HG03045 (cell line): ENCODE results near the gene ADCY1.
A peak's percentile ranks its signal among the peaks of the same experiment; 100 is the strongest.

Experiments used
- ATAC-seq: cut with Tn5 transposase; IDR thresholded peaks from one replicate; pipeline ENCODE4 v1.9.1; 2021; ENCODE audit warnings: mild to moderate bottlenecking, moderate library complexity; ENCODE audit not compliant: unreplicated experiment

ADCY1 gene

DNA sequence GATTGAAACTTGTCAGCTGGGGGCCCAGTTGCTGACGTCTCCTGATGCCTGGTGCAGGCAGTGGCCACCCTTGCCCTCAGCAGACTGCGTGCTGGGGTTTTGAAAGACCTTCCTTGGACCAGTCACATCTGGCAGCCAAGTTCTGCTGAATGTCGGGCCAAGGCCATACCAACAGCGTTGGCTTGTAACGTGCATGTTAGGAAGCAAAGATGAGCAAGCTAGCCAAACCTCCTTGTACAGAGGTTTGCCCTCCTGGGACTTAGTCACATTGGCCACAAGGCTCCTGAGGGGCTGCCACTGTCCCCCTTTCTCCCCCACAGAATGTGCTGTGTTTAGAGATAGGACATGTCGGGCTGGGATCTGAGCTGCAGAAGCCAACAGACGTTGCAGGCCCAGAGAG, 49.0 kb downstream of the ADCY1 start:
- no peak for ATAC-seq

DNA sequence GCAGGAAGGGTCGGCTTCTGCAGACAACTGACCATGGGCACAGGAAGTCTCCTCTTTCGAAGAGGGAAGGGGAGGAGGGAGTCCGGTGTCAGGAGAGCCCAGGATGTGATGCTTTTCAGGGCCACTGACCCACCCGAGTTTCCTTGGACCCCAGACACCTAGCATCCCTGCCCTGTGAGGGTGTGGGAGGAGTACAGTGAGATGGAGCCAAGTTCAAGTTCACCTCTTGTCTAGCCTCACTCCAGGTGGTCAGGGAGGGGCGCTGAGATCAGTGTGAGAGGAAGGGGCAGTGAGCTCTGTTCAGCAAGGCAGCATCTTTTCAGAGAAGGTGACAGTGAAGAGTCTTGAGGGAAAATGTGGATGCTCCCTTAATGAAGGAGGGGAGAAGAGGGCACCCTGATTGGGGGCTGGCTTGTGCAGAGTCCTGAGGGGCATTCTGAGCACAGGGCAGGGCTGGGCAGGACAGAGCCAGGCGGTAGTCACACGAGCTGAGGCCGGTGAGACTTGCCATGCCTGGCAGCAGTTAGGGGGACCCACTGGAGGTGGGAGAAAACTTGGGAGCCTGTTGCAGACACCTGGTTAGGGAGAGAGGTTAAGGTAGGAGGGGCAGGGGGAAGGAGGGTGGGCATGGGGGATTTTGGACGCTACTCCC, 49.7 kb downstream of the ADCY1 start:
- ATAC-seq = no peak

DNA sequence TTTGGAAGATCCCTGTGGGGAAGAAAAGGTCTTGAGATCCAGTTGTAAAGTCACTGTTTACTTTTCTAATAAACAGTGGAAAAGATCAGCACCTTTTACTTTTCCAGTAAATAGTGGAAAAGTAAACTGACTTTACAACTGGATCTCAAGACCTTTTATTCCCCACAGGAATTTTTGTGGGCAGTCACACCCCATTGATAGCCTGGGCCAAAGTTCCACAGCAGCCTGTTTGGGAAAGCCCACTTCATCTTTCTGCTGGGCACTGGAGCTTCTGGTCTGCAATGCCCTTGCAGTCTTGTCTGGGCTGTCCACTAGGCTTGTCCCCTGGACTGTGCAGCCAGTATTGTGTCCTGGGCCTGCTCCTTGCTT, 50.2 kb downstream of the ADCY1 start:
- no peak for ATAC-seq

DNA sequence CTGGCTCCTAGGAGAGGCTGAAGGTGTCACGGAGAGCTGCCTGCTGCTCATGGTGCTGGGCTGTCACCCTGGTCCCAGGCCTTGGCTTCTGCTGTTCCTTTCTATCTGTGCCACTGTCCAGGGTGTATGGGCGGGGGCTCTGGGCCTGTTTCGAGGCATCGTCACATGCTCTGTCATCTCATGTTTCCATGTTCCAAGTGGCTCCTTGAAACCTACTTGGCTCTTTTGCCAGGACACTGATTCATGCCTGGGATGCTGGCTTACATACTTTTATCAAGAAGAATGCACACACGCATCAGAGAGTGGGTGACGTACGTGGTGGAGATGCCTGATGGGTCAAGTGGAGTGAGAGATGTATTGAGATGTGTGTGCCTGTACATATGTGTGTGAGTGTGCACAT, 50.9 kb downstream of the ADCY1 start:
- ATAC-seq = no peak

DNA sequence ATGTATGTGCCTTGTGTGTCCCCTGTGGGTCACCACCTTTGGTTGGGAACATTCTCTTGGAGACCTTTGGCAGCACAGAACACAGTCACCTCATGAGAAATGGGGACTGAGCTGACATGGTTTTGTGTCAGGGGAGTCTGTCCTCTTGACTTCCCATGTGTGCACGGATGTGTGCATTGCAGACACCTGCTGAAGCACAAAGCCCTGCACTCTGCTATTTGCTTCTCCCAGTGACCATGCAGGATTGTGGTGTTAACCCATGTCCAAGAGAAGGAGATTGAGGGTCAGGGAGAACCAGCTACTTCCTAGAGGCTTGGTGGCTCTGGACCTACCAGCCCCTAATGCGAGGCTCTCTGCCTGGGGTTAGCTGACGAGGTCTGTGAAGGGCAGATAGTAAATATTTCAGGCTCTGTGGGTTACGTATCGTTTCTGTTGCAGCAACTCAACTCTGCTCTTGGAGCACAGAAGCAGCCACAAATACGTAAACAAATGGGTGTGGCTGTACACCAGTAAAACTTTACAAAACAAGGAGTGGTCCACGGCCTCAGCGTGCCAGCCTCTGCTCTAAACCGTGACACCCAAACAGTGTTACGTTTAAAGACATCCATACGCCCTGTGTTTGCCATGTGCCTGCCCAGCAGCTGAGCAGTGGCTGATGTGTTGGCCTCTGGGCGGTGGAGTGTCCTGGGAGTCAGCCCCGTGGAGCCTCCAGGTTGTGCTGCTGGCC, 51.7 kb downstream of the ADCY1 start:
- ATAC-seq = no peak

DNA sequence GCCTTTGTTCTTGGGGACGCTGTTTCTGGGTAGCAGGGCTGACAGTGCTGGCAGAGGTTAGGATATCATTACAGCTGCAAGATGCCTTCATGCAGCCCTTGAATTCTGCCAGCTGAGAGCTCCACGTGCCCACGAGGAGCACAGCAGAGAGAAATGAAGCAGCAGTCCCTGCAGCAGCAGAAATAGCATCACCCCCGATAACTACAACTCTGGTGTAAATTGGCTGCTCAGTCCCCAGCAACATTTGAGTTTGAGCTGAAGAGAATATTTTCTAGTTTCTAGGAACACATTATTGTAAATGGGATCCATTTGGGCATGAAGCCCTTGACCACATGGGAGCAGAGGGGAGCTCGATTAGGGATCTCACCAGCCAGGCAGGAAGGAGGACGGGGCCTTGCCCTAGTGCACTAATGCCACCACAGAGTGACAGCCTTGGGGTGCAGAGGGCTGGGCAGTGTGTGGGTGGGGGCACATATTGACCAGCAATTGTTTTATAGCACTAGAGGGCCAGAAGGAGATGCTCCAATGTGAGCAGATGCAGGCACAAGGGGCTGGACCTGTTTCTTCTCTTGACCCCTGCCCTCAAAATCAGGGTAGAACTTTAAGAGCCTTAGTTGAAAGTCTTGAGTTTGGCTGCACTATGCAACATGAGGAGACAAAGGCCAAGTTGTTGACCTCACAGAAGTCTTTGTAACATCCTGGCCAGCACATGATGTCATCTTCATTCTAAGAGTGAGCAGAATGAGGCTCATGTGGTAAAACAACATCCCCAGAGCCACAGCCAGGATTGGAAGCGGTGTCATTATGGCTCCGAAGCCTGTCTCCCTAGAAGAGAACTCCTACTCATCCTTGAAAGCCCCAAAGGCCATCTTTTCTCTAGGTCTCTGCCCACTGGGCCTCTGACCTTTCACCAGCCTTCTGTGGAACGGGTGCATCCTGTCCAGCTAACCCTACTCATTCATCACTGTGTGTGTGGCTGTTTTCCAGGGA, 52.6 kb downstream of the ADCY1 start:
- no peak for ATAC-seq

DNA sequence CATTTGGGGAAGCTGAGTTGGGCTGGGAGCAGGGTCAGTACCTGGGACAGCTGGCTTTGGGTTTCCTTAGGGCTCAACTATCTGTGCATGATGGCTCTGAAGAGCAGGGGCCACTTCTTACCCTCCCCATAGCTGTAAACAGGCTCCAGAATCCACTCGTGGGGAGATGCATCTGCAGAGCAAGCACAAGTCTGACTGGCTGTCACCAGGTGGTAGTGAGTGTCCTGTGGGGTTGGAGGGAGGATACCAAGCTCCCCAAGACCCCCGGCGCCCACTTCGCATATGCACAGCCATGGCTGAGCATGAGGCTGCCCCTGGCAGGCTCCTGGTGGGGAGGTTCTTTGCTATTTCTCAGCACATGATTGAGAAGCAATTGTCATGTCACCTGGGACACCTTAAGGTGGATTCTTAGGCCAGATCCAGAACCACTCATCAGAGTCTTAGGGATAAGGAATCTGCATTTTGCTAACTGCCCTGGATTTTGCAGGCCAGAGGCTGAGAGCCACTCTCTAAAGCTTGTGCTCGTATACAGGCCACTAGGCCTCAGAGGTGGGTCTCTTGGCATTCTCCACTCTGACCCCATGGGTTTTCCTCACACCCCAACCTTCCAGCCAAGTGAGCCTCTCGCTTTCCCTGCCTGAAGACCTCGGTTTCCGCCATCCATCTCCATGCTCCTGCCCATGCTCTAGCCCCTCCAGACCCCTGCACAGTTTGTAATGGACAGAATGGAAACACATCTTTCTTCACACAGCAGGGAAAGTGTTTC, 53.7 kb downstream of the ADCY1 start:
- ATAC-seq = no peak

DNA sequence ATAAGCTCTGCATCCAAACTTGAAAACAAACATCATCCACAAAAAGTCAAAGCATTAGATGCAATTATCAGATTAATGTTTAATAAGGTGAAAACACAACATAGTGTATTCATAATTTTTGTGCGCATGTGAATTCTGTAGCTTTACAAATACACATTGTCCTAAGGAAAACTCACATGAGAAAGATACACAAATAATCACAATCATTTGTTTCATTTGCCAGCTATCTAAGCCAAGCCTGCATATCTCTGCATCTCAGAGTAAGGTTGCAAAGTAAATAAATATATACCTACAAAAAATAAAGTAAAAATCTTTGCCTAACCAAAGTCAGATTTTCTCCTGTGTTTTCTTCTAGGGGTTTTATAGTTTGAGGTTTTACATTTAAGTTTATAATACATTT, 57.4 kb downstream of the ADCY1 start:
- ATAC-seq = no peak

DNA sequence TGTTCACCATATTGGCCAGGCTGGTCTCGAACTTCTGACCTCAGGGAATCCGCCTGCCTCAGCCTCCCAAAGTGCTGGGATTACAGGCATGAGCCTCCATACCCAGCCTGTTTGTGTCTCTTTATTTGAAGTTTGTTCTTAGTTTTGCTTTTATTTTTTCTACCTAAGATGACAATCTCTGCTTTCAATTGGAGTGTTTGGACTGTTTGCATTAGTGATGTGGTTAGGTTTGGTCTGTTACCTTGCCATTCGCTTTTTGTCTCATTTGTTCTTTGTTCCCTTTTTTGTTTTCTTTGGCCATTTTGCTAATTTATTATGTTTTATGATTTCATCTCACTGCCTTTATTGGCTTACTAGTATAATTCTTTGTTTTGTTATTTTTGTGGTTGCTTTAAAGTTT, 62.6 kb downstream of the ADCY1 start:
- no peak for ATAC-seq

DNA sequence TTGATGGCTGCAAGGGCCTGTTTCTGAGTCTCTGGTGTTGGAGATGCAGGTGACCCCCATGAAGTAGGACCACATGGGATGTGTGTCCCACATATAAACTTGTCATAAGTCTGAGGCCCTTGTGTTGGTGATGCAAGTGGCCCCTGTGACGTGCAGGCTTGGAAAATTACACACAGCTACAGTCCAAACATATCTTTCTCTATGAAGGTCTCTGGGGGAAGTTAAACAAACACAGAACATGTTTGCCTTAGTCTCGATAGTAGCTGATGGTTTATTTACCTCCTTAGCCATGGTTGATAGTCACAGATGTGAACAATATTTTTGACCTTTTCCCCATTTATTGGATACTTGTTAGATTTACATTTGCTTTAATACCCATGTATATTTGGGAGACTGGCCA, 64.7 kb downstream of the ADCY1 start:
- ATAC-seq = no peak

DNA sequence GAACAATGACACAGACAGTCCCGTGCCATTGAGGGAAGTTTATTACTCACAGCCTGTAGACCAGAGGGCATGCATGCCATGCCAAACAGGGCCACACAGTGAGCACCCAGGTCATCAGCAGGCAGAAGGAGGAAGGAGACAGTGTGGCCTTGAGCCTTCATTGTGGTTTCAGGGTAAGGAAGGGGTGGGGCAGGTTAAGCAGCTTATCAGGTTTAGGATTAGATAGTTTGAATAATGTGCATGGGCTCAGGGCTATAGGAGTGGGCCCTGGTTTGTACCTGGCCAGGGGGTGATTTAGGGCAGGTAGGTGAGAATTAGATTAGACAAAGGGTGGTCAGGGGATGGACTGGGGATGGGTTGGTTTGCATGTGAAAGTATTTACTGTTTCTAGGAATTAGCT, 67.9 kb downstream of the ADCY1 start:
- no peak for ATAC-seq

DNA sequence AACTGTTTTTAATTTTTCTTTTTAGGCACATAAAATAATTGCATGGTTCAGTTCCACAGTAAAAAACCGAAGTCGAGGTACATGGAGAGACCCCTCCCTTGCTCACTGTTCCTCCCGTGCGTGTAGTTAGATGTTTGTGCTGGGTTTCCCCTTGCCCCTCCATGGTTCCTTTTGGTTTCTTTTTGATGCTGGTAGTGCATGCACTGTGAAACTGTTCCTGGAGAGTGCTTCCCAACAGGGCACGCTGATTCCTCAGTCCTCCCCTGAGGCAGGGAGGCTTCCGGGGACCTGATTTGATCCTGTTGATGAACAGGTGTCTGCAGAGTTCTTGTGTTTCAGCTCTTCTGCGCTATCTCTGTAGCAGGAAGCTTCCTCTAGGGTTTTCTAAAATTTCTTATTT, 69.5 kb downstream of the ADCY1 start:
- ATAC-seq = peak; percentile 62

DNA sequence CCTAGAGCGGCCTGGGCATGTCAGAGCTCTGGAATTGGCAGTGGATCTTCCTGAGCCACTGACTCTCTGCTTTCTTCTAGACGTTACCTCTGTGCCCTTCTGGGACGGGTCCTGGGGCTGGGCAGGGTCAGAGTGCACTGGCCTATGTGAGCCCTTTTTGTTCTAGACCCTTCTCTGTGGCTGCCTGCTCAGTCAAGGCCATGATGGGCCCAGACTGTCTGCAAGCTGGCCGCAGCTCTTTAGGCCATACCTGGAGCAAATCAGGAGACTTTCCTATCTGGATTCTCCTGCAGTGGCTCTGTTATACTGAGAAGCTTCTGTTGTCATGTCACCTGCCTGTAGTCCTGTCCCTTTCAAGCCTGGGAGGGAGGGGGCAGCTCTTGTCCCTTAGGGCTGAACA, 70.1 kb downstream of the ADCY1 start:
- ATAC-seq = no peak

DNA sequence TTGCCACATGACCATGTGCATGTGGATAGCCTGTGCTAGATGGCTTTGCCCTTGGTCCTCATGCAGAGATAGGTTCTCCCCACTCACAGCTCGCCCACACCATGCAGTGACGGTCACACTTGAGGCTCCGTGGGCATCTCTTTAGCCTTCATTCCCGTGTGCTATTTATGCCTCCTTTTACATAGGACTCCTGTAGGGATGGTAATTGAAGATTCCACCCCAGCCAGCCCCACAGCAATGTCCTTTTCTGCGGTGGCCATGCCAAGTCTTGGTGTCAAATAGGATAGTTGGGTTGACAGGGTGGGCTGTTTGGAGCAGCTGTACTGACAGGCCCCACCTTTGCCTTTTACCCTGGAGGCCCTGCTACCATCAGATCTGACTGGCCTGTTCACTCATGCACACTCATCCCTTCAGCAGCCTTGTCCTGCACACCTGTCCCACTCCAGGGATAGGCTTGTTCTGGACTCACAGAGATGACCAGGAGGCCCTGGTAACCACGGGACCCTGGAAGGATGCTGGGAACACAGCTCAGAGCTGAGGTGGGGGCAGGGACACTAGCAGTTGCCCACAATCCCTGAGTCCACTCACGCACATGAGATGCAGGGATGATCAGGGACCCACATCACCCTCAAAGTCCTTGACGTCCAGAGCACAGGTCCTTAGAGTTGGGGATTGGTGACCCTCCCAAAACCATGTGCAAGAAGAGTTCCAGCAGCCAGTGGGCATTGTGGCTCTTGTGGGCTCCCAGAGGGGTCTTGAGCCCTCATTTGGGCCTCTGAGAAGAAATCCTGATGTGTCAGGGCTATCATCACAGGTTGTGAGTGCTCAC, 71.2 kb downstream of the ADCY1 start:
- no peak for ATAC-seq

DNA sequence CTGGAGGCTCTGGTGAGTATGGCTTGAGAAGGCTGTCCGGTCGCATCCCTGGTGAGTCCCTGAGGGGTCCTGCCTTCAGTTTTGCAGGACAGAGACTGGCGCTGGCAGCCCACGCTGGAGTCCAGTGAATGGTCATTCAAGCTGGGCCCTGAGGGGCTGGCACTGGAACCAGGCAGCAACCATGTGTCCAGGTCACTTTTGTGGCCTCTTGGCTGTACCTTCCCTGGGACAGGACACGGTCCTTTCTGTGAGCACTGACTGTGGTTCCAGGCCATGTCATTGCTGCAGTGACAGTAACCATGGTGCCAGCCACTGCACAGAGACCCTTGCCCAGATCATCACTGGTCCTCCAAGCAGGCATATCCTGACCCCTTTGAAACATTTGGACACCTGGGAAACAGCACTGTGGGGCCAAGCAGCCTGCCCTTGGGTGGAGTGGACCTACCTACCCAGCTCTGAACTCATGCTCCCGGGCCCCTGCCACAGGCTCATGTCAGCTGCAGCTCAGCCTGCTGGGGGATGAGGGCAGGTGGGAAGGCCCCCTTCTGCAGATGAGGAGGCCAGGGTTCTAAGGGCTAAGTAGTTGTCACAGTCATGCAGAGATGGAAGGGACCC, 72.1 kb downstream of the ADCY1 start:
- no peak for ATAC-seq

DNA sequence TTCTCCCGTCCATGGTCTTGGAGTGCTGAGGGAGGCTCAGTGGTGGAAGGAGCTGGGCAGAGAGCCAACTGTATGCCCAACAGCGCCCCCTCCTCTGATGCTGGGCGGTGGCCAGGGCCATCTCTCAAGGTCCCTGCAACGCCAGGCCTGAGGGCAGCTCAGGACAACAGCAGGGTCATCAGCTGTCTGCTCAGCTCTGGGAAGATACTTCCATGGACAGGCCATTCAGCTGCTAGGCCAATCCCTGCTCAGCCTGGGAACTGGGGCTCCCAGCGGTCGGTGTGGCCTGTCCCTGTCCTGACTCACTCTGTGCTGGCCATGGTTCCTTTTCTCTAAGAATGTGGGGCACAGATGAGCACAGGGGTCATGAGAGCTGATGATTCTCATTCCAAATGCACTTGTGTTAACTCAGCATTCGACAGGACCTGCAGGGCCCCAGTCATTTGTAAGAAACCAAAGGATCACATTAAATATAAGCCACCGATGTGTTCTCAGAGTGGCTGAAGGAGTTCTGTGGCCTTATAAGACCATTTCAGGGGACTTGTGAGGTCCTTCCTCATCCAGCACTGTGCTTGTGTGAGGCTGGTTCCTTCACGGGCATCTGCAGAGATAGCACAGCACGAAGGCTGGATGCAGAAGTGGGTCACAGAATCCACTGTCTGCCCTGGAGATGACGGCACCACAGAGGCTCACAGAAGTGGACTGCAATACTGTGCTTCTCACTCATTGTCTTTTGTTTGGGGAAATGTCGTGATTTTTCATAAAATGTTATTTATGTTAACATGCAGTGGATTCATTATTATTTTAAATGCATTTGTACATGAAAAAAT, 73.0 kb downstream of the ADCY1 start:
- ATAC-seq = no peak

DNA sequence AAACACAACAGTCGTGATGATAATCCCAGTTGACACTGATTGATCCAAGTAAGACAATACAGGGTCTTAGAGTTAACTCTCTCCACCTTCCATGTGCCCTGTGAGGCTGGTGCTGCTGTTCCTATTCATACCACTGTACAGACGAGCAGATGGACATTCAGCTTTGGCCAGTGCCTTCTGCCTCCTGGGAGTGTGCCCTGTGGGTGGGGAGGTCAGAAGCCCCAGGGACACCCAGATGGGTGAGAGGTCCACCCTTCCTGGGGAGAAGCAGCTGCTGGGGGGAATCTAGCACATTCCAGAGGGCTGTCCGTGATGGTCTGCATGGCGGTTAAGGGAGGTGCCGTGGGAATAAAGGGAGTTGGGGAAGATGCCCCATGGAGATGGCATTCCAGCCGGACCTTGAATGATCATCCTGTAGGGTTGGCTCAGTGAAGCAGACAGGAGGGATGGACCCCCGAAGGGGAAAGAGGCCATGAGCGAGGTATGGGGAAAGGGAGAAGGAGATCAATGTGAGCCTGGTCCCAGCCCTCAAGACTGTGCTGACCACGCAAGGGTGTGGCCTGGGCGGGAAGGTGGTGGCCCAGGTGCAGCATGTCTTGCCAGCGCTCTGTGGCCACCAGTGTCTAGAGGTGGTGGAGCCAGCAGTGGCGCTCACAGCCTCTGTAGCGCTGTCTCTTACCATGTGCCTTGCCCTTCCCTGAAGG, 74.0 kb downstream of the ADCY1 start:
- no peak for ATAC-seq

DNA sequence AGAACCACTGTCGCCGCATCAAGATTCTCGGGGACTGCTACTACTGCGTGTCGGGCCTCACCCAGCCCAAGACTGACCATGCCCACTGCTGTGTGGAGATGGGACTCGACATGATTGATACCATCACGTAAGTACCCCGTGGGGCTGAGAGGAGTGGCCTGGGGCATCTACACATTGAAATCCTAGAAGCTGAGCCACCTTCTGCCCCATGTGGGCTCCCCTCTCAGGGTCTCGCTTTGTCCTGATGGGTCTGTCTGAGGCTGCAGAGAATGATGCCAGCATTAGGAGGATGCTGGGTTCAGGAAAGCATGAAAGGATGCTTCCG, 74.5 kb downstream of the ADCY1 start:
- no peak for ATAC-seq
